Keratinocyte (primary cell): ENCODE data around the gene SLC25A15.

ENCODE experiments used
- CTCF ChIP-seq, 3 experiments: IDR thresholded peaks in 1 of 3; conservative IDR thresholded peaks in 1 of 3; optimal IDR thresholded peaks in 1 of 3; 2 replicates in 2 of 3; 3 replicates in 1 of 3; pipeline versions ENCODE3 to v1.5.1; 2011; ENCODE audit warnings: low read length in 3 of 3, mild to moderate bottlenecking in 3 of 3, moderate library complexity in 2 of 3, control low read depth in 1 of 3, inconsistent platforms in 1 of 3; ENCODE audit not compliant: insufficient read depth in 2 of 3; ENCODE audit errors: extremely low read depth in 1 of 3
- EZH2 ChIP-seq: IDR thresholded peaks from one replicate; pipeline ENCODE4 v1.6.1; 2012; ENCODE audit warnings: inconsistent platforms, mild to moderate bottlenecking, low read length, moderate library complexity

GRCh38 chr13:40813667-40814454, 24.4 kb downstream of the SLC25A15 start:
- TF ChIP-seq CTCF (optimal IDR thresholded peaks at IDR 0.05 in 1 of 3, IDR thresholded peaks at IDR 0.05 in 1 of 3, conservative IDR thresholded peaks at IDR 0.05 in 1 of 3; ENCODE audit: extremely low read depth in 1 of 3, insufficient read depth in 2 of 3, low read length in 3 of 3) (peak; percentile 30 to 49 (median 49)), EZH2 (no peak)
